Measurements from ENCODE around the gene PADI6.

Gene PADI6

DNA sequence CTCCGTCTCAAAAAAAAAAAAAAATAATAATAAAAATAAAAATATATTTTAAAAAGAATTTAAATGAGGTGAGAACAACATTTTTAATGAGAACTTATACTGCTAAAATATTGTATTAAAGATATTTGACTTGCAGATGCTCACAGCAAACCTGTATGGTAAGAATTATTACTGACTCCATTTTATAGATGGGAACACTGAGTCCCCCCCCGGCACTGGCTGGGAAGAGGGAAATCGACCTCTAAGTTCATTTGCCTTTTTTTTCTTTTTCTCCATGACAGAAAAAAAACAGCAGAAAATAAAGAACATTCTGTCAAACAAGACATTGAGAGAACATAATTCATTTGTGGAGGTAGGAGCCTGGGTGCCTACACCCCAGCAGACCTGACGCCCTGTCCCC, 13.4 kb upstream of the PADI6 start:
- DNase-seq, result no peak

DNA sequence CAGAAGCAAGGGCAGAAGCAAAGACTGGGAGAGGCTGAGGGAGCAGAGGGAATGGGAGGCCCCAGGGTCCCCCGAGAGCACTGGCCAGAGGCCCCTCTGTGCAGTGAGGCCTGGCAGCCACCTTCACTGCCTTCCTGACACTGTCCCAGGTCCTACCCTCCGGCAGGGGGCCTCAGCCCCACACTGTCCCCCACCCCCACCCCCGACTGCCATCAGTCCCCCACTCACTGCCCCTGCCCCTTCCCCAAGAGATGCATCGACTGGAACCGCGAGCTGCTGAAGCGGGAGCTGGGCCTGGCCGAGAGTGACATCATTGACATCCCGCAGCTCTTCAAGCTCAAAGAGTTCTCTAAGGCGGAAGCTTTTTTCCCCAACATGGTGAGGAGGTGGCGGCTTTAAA, 13.0 kb upstream of the PADI6 start:
- no peak for DNase-seq

DNA sequence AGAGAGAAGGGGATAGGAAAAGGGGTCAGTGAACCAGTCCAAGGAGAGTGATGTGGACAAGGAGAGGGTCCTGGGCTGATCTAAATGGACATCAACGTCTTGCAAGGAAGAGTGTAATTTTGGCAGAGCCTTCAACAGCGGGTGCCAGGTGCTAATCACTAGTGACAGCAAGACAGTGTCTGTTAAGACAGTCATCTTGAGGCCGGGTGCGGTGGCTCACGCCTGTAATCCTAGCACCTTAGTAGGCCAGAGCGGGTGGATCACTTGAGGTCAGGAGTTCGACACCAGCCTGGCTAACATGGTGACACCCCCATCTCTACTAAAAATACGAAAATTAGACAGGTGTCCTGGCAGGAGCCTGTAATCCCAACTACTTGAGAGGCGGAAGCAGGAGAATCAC, 12.2 kb upstream of the PADI6 start:
- DNase-seq, result no peak

- DNase-seq, result no peak
Observed at GRCh38 chr1:17360272-17360956, 11.6 kb upstream of the PADI6 start.

- no peak for DNase-seq
Observed at GRCh38 chr1:17361687-17362086, 10.3 kb upstream of the PADI6 start.

DNA sequence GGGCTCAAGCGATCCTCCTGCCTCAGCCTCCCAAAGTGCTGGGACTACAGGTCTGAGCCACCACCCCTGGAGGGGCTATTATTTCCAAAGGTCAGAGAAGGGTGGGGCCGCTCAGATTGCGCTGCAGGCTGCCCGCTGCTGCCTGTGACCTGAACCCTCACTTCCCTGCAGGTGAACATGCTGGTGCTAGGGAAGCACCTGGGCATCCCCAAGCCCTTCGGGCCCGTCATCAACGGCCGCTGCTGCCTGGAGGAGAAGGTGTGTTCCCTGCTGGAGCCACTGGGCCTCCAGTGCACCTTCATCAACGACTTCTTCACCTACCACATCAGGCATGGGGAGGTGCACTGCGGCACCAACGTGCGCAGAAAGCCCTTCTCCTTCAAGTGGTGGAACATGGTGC, 8.6 kb upstream of the PADI6 start:
- DNase-seq, result no peak

DNA sequence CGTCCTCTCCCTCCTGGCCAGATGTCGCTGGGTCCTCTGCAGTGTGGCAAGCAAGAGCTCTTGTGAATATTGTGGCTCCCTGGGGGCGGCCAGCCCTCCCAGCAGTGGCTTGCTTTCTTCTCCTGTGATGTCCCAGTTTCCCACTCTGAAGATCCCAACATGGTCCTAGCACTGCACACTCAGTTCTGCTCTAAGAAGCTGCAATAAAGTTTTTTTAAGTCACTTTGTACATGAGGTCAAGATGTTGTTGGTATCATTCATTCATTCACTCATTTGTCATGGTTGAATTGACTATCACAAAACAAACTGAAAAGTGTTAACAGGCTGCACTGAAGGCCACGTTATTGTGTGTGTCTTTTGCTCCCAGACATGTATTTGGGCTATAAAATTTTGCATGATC, 8.2 kb upstream of the PADI6 start:
- DNase-seq, result no peak

GRCh38 chr1:17365293-17365692, 6.7 kb upstream of the PADI6 start:
- no peak for DNase-seq

DNA sequence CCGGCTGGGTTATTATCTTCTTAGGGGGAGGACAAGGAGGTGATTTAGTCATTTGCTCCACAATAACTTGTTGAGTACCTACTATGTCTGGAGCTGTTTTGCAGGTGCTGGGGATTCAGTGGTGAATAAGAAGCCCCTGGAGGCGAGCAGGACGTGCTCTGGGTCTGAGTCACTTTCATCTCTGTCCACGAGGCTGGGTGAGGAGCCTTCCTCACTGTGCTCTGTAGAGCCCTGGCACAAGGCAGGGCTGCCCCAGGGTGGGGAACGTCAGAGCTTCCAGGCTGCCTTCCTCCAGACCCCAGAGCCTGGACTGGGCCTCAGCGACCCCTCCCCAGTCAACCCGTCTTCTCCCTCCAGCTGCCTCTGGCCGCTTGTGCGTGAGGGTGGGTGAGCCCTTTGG, 2.5 kb upstream of the PADI6 start:
- no peak for DNase-seq

- DNase-seq, result no peak
Observed at GRCh38 chr1:17370618-17371017, 1.4 kb upstream of the PADI6 start.

GRCh38 chr1:17372955-17373354, 959 bp downstream of the PADI6 start:
- DNase-seq, result no peak

DNA sequence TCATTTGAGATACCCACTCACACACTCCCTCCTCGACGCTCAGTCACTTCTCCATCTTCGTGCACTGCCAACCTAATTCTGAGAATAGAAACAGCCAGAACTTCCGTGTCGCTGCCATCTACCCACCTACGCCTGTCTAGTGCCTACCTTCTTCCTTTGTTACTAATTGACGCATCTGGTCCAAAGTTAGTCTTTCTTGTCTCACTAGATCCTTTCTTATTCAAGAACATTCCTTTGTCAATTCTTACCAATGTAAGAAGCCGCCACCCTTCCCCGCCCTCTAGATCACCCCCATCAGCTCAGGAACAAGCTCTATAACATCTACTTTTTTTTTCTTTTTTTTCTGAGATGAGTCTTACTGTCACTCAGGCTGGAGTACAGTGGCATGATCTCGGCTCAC, 3.7 kb downstream of the PADI6 start:
- DNase-seq, result no peak

DNA sequence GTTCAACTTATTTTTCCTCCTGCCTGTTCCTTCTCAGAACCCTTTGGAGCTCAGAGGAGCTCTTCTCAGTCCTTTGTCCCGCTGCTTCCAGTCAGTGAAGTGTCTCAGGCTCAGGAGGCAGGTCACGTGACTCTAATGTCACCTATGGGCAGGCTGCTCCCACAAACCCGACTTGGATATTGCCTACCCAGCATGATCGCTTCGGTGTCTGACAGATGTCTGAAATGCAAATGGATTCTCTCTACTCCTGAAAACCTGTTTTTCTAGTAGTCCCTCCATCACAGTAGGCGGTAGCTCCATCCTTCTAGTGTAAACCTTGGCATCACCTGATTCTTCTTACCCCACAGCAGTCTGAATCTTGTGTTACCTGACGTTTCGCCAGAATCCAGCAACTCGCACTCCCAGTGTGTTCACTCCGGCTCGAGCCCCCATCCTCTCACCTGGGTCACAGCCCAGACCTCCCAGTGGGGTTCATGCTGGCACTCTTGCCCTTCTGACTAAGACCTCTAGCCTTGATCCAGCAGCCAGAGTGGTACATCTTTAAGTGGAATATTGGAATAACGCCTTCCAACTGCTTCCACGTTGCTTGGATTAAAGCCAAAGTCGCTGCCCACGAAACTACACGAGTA, 5.4 kb downstream of the PADI6 start:
- DNase-seq, result no peak

- no peak for DNase-seq
Observed at GRCh38 chr1:17381161-17381560, 9.2 kb downstream of the PADI6 start.

- DNase-seq, result no peak
Observed at GRCh38 chr1:17392199-17392740, 20.3 kb downstream of the PADI6 start.

DNA sequence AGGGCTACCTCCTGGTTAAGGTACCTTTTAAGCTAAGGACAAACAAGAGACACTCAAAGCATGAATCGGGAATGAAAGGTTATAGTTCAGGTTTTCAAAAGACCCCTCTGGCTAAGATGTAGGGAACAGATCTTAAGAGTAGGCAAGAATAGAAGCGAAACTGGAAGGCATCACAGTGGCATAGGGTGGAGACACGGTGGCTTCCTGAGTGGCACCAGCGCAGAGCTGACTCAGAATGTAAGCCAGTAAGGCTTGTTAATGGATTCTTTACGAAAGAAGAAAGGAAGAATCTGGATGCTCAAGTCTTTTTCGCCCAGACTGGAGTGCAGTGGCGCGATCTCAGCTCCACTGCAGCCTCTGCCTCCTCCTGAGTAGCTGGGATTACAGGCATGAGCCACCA, 21.2 kb downstream of the PADI6 start:
- no peak for DNase-seq

- DNase-seq, result no peak
Observed at GRCh38 chr1:17397910-17398695, 26.1 kb downstream of the PADI6 start.

- DNase-seq, result no peak
Observed at GRCh38 chr1:17400725-17401341, 28.8 kb downstream of the PADI6 start.

DNA sequence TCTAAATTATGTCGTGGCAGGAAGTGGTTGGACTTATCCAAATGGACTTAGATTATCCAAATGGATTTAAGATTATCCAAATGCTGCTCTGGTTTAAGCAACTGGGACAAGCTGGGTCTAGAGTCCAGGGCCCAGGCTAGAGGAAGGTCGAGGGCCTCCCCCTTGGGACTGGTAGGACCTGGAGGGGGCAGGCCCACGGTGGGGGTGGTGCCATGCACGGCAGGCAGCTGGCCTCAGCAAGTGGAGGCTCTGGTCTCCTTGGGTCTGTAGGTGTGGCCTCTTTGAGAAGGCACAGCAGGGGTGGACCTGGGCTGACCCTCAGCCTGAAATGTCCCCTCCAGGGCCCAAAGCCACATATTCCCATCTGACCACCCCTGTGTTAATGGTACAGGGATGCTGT, 29.8 kb downstream of the PADI6 start:
- no peak for DNase-seq

GRCh38 chr1:17403081-17403480, 31.1 kb downstream of the PADI6 start:
- no peak for DNase-seq

DNA sequence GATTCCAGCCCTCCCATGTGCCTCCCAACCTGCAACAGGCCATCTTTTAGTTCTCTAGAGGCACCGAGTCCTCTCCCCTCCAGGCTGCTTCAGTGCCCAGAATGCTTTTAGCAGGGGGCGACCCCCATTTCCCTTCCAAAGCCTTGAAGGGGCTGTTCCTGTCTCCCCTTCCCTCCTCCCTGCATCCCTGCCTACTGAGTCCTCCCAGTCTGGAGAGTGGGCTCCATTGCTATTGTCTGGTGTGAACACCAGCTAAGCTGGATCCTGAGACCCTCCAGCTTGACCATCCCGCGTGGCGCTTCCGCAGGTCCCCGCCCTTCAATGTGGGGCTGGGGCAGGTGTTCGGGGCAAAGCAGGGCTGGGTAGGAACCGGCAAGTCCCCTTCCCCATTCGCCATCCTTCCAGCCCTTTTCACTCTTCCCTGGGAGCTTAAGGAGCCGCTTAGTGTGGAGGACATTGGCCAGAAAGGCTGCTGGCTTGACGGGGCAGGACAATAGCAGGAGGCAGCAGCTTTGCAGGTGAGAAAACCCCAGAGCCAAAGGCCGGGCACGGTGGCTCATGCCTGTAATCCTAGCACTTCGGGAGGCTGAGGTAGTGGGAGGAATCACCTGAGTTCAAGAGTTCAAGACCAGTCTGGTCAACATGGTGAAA, 32.2 kb downstream of the PADI6 start:
- no peak for DNase-seq

DNA sequence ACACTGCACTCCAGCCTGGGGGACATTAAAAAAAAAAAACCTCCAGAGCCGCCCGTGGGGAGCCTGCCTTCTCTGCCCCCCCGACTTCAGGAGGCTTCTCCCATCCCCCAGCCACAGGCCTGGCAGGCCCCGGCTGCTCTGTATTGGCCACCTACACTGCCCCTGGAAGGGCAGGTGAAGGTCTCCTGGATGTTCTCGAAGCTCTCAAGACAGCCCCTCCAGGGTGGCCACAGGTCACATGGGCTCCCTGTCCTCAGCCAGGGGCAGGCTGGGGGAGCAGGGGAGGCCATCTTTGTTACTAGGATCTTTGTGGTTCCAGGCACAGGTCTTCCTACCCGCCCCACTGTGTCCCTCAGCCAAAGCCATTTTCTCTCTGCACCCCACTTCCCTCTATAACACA, 32.8 kb downstream of the PADI6 start:
- no peak for DNase-seq
